ENCODE results near the gene LHFPL2. TPM values are rescaled to one million over a fixed set of nuclear protein-coding genes. Genes with fewer than 3 reads are reported as not detected.
"Not testable (repeated sequence)": the region's sequence is repeated elsewhere in the genome, so short reads cannot be mapped to it uniquely, and the experiment has no call there.

Gene LHFPL2
- 35.9 TPM for total RNA-seq (ENCODE audit: insufficient read depth, low replicate concordance)

DNA sequence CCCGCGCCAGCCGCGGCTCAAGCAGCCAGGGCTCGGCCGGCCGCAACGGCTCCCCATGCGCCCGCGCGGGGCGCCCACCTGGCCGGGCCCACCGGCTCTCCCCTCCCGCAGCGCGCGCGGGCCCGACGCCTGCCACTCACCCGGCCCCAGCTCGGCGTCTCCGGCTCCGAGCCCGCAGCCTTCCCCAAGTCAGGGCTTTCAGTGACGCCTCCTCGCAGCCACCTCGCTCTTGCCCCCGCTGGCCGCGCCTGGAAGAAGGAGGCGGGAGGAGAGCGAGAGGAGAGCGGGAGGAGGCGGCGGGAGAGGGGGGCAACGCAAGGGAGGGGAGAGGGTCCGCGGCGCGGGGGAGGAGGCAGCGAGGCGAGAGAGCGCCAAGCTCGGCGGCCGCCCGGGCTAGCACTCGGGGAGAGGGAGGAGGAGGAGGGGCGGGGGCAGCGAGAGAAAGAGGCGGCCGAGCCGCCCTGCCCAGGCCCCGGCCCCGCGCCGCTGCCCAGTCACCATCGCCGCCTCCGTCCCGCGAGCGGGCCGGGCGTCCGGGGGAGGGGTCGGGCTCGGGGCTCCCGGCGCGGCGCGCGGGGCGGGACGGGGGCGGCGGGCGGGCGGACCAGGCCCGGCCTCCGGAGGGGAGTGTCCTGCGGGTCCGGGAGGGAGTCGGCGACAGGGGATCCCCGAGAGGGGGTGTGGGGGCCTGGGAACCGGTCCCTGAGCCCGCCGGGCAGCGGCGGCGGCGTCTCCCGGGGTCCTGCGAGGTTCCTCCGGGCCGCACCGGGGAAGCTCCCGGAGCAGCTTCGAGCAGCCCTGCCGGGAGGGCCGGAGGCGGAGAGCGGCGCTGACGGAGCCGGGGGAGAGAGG, at the start of gene LHFPL2:
Gene LHFPL2, minus strand, starts transcription at position 414 of the 852 bp plus-strand sequence. CDS start 138,559 bp downstream, outside the sequence.
- peak; percentile 86 for DNase-seq (ENCODE audit: low spot score)

- no peak for DNase-seq (ENCODE audit: low spot score)
These were observed 48.1 kb upstream of the LHFPL2 start for GRCh38 chr5:78696637-78697036.

DNA sequence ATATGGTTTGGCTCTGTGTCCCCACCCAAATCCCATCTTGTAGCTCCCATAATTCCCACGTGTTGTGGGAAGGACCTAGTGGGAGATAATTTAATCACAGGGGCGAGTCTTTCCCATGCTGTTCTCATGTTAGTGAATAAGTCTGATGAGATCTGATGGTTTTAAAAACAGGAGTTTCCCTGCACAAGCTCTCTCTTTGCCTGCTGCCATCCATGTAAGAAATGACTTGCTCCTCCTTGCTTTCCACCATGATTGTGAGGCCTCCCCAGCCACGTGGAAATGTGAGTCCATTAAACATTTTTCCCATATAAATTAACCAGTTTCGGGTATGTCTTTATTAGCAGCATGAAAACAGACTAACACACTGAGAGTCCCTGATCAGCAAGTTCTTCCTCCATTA, 47.5 kb upstream of the LHFPL2 start:
- not testable (repeated sequence) for DNase-seq (ENCODE audit: low spot score)

- no peak for DNase-seq (ENCODE audit: low spot score)
These were observed 44.8 kb upstream of the LHFPL2 start for GRCh38 chr5:78693339-78693738.

- no peak for DNase-seq (ENCODE audit: low spot score)
These were observed 42.8 kb upstream of the LHFPL2 start for GRCh38 chr5:78691084-78691960.

GRCh38 chr5:78690253-78690972, 41.8 kb upstream of the LHFPL2 start:
- peak; percentile 44 for DNase-seq (ENCODE audit: low spot score)

DNA sequence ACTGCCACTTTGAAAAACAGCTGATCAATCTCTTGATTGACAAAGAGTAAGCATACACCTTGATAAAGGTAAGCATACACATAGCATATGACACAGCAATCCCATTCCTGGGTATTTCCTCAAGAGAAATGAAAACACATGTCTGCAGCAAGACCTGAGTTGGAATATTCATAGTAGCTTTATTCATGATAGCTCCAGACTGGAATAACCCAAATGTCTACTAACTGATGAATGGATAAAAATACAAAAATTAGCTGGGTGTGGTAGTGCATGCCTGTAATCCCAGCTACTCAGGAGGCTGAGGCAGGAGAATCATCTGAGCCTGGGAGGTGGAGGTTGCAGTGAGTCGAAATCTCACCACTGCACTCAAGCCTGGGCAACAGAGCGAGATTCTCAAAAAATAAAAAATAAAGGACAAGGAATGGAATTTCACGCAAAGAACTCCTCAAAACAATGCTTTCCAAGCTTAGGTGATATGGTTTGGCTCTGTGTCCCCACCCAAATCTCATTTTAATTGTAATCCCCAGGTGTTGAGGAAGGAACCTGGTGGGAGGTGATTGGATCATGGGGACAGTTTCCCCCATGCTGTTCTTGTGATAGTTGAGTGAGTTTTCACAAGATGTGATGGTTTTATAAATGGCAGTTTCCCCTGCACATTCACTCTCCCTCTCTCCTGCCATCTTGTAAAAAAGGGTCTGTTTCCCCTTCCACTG, 41.1 kb upstream of the LHFPL2 start:
- DNase-seq (ENCODE audit: low spot score) = no peak

GRCh38 chr5:78687514-78687913, 38.9 kb upstream of the LHFPL2 start:
- DNase-seq (ENCODE audit: low spot score) = not testable (repeated sequence)

DNA sequence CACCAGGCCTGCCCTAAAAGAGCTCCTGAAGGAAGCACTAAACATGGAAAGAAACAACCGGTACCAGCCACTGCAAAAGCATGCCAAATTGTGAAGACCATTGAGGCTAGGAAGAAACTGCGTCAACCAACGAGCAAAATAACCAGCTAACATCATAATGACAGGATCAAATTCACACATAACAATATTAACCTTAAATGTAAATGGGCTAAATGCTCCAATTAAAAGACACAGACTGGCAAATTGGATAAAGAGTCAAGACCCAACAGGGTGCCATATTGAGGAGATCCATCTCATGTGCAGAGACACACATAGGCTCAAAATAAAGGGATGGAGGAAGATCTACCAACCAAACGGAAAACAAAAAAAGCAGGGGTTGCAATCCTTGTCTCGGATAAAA, 35.3 kb upstream of the LHFPL2 start:
- not testable (repeated sequence) for DNase-seq (ENCODE audit: low spot score)

- no peak for DNase-seq (ENCODE audit: low spot score)
These were observed 31.3 kb upstream of the LHFPL2 start for GRCh38 chr5:78679905-78680304.

- DNase-seq (ENCODE audit: low spot score) = peak; percentile 97
These were observed 29.5 kb upstream of the LHFPL2 start for GRCh38 chr5:78677777-78678668.

GRCh38 chr5:78675956-78676730, 27.6 kb upstream of the LHFPL2 start:
- no peak for DNase-seq (ENCODE audit: low spot score)

- DNase-seq (ENCODE audit: low spot score) = not testable (repeated sequence)
These were observed 25.3 kb upstream of the LHFPL2 start for GRCh38 chr5:78673827-78674226.

DNA sequence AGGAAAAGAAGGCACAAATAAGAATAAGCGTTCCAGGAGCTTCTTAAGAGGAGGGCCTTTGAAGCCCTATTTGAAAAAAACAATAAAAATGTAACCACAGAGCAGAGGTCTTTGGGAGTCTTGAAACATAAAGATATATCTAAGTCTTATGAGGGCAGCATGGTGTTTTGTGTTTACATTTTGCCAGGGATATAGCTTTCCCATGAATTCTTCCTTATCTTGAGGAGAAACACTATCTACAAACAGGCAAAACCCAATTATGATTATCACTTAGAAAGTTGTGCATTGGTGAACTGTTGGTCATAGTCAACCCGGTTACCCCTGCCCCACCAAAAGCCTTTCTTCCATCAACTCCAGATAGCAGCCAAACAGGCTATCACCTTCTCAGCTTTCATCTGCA, 23.6 kb upstream of the LHFPL2 start:
- no peak for DNase-seq (ENCODE audit: low spot score)

DNA sequence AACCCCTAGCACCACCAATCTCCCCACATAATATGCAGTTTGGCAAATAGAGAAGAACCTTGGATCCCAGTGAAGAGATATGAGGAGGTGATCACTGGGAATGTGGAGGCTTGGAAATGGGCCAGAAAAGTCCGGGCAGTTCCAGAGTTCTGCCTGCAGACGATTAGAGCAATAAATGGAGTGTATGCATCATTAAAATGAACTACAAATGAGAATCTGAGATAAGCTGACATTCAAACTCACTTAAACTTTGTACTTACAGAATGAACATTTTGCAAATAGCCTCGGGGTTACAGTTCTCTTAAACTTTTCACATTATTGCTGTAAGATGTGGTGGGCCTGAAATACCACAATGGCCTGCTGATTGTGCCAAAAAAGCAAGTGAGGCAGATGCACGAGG, 23.0 kb upstream of the LHFPL2 start:
- peak; percentile 33 for DNase-seq (ENCODE audit: low spot score)

- no peak for DNase-seq (ENCODE audit: low spot score)
These were observed 22.2 kb upstream of the LHFPL2 start for GRCh38 chr5:78670701-78671269.

DNA sequence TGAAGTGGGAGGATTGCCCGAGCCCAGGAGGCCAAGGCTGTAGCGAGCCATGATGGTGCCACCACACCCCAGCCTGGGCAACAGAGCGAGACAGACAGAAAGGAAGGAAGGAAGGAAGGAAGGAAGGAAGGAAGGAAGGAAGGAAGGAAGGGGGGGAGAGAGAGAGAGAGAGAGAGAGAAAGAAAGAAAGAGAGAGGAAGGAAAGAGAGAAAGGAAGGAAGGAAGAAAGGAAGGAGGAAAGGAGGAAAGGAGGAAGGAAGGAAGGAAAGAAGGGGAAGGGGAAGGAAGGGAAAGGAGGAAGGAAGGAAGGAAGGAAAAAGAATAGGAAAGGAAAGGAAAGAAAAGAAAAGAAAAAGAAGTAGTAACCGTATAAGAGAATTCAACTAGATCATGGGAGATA, 20.8 kb upstream of the LHFPL2 start:
- DNase-seq (ENCODE audit: low spot score) = no peak

GRCh38 chr5:78667461-78668103, 19.0 kb upstream of the LHFPL2 start:
- no peak for DNase-seq (ENCODE audit: low spot score)

Data from umbilical cord (tissue), 2 donors.